SK-N-SH (cell line): ENCODE data around the gene ADAMTS2. TPM values are rescaled to one million over a fixed set of nuclear protein-coding genes. Genes with fewer than 3 reads are reported as not detected.

Source experiments
- CTCF ChIA-PET: fragments of 300-600, 350-600 bp; formaldehyde crosslinking; extraction: SDS; loops from one replicate; lab custom pipeline; 2021; lab: Yijun Ruan, JAX
- POLR2A ChIA-PET: fragments of 350-600 bp; sonication (Branson Sonifier 250); formaldehyde crosslinking; extraction: SDS; loops from one replicate; lab custom pipeline; 2020; ENCODE audit warnings: antibody characterized with exemption, inconsistent platforms; lab: Yijun Ruan, JAX
- DNase-seq: peaks from one replicate; pipeline ENCODE4 v3.0.0; 2012
- H2AFZ ChIP-seq: fragments of 200-600 bp; sonication (generic); 2 replicates; pipeline ENCODE4 v1.8.1; 2016; ENCODE audit warnings: antibody characterized with exemption, mild to moderate bottlenecking, low read depth
- H3F3A ChIP-seq: fragments of 200-600 bp; sonication (generic); replicated peaks from 2 replicates; pipeline ENCODE3; 2016; ENCODE audit warnings: antibody characterized with exemption, mild to moderate bottlenecking; ENCODE audit not compliant: insufficient read depth
- H3K27ac ChIP-seq, 2 experiments: fragments of 200-500 bp in 1 of 2; fragments of 200-600 bp in 1 of 2; sonication (Bioruptor generic) in 1 of 2; sonication (generic), shearing (Covaris generic) in 1 of 2; 2 replicates each; pipeline versions ENCODE4 v1.5.1 to v1.6.1; 2014 to 2016; ENCODE audit warnings: low read depth in 2 of 2, inconsistent platforms in 1 of 2, low read length in 1 of 2, mild to moderate bottlenecking in 1 of 2, mixed read lengths in 1 of 2
- H3K27me3 ChIP-seq: fragments of 200-600 bp; sonication (generic), shearing (Covaris generic); 2 replicates; pipeline ENCODE4 v1.6.1; 2016; ENCODE audit warnings: mixed run types; ENCODE audit not compliant: insufficient read depth
- H3K36me3 ChIP-seq, 2 experiments: fragments of 200-500 bp in 1 of 2; fragments of 200-600 bp in 1 of 2; sonication (Bioruptor generic) in 1 of 2; sonication (generic) in 1 of 2; replicated peaks in 1 of 2; 2 replicates each; pipeline versions ENCODE3 to v1.5.1; 2014 to 2016; ENCODE audit warnings: low read length in 1 of 2, mild to moderate bottlenecking in 1 of 2; ENCODE audit not compliant: insufficient read depth in 2 of 2, control insufficient read depth in 1 of 2
- H3K4me1 ChIP-seq, 2 experiments: fragments of 200-500 bp in 1 of 2; fragments of 200-600 bp in 1 of 2; sonication (Bioruptor generic) in 1 of 2; sonication (generic), shearing (Covaris generic) in 1 of 2; 2 replicates each; pipeline versions ENCODE4 v1.5.1 to v1.6.1; 2014 to 2016; ENCODE audit warnings: low read depth in 1 of 2, low read length in 1 of 2, mixed run types in 1 of 2; ENCODE audit not compliant: insufficient read depth in 2 of 2, control insufficient read depth in 1 of 2
- H3K4me2 ChIP-seq: fragments of 200-600 bp; sonication (generic), shearing (Covaris generic); 2 replicates; pipeline ENCODE4 v1.6.1; 2017; ENCODE audit warnings: mixed run types
- H3K4me3 ChIP-seq, 2 experiments: fragments of 200-500 bp in 1 of 2; fragments of 200-600 bp in 1 of 2; sonication (Bioruptor generic) in 1 of 2; sonication (generic), shearing (Covaris generic) in 1 of 2; 2 replicates each; pipeline versions ENCODE4 v1.5.1 to v1.8.1; 2014 to 2016; ENCODE audit warnings: low read depth in 2 of 2, inconsistent platforms in 1 of 2, low read length in 1 of 2, mild to moderate bottlenecking in 1 of 2, mixed read lengths in 1 of 2, moderate library complexity in 1 of 2
- H3K79me2 ChIP-seq: fragments of 200-600 bp; sonication (generic); 2 replicates; pipeline ENCODE4 v1.8.1; 2017; ENCODE audit warnings: mild to moderate bottlenecking; ENCODE audit not compliant: insufficient read depth
- H3K9ac ChIP-seq: fragments of 200-600 bp; sonication (generic); 2 replicates; pipeline ENCODE4 v1.6.1; 2017; ENCODE audit warnings: mixed run types
- H3K9me2 ChIP-seq: fragments of 200-600 bp; sonication (generic); 2 replicates; pipeline ENCODE4 v1.6.1; 2017; ENCODE audit warnings: mixed run types
- H3K9me3 ChIP-seq: fragments of 200-600 bp; sonication (generic); 2 replicates; pipeline ENCODE4 v1.6.1; 2017; ENCODE audit warnings: mixed run types, mild to moderate bottlenecking, moderate library complexity
- H4K20me1 ChIP-seq: fragments of 200-600 bp; sonication (generic); 2 replicates; pipeline ENCODE4 v1.6.1; 2017; ENCODE audit warnings: mild to moderate bottlenecking, mixed run types; ENCODE audit not compliant: insufficient read depth
- EP300 ChIP-seq, 2 experiments: IDR thresholded peaks; 2 replicates each; pipeline versions ENCODE4 v1.4.0 to v1.6.1; 2012; ENCODE audit warnings: borderline replicate concordance in 1 of 2, low read depth in 1 of 2, low read length in 1 of 2
- EZH2phosphoT487 ChIP-seq: fragments of 200-600 bp; sonication (generic); IDR thresholded peaks from 2 replicates; pipeline ENCODE4 v1.6.1; 2017; ENCODE audit warnings: low read depth, mixed run types, mild to moderate bottlenecking, antibody characterized with exemption, moderate library complexity, borderline replicate concordance
- FOSL2 ChIP-seq: IDR thresholded peaks from 2 replicates; pipeline ENCODE4 v1.4.0; 2012; ENCODE audit warnings: low read depth, mild to moderate bottlenecking, moderate library complexity, borderline replicate concordance
- GATA2 ChIP-seq: sonication (generic); formaldehyde crosslinking; IDR thresholded peaks from 2 replicates; pipeline ENCODE4 v1.5.0; 2020; ENCODE audit warnings: mild to moderate bottlenecking, missing genetic modification reagents
- NFIC ChIP-seq: IDR thresholded peaks from 2 replicates; pipeline ENCODE4 v1.4.0; 2012; ENCODE audit warnings: borderline replicate concordance
- NRF1 ChIP-seq: IDR thresholded peaks from 2 replicates; pipeline ENCODE4 v1.6.1; 2012; ENCODE audit warnings: low read depth, mild to moderate bottlenecking, low read length
- RAD21 ChIP-seq: IDR thresholded peaks from 2 replicates; pipeline ENCODE4 v1.6.1; 2012; ENCODE audit warnings: mild to moderate bottlenecking, low read length
- RCOR1 ChIP-seq: fragments of 150-350 bp; IDR thresholded peaks from 2 replicates; pipeline ENCODE4 v1.6.1; 2017; ENCODE audit warnings: antibody characterized with exemption, low read length
- RXRA ChIP-seq: IDR thresholded peaks from 2 replicates; pipeline ENCODE4 v1.4.0; 2012; ENCODE audit warnings: low read depth, mild to moderate bottlenecking, borderline replicate concordance
- SIN3A ChIP-seq: IDR thresholded peaks from 2 replicates; pipeline ENCODE4 v1.6.1; 2012; ENCODE audit warnings: low read depth, mild to moderate bottlenecking, low read length, moderate library complexity, borderline replicate concordance
- SMC3 ChIP-seq: IDR thresholded peaks from 2 replicates; pipeline ENCODE4 v1.6.1; 2012; ENCODE audit warnings: low read depth, low read length, improper control_type of control experiment
- TCF12 ChIP-seq: IDR thresholded peaks from 2 replicates; pipeline ENCODE4 v1.4.0; 2012
- YY1 ChIP-seq: IDR thresholded peaks from 2 replicates; pipeline ENCODE4 v1.4.0; 2012; ENCODE audit warnings: low read depth, mild to moderate bottlenecking
- WGBS: methylation state at CpG from one replicate; pipeline ENCODE4 v1.1.6; 2017; ENCODE audit warnings: low lambda C conversion rate; 5-methylcytosine and 5-hydroxymethylcytosine counted together
- polyA plus RNA-seq, 3 experiments: library from polyadenylated mRNA; depleted of rRNA; stranded (reverse); fragments of >200 nt; gene quantifications; 2 replicates each; pipeline ENCODE4 v1.2.3, GENCODE V29; 2012
- TF ChIP-seq, protein P1 (sequence below): IDR thresholded peaks from 2 replicates; pipeline ENCODE4 v1.4.0; 2012; ENCODE audit warnings: low read depth, borderline replicate concordance
- TF ChIP-seq, protein P2 (sequence below): fragments of 150-350 bp; IDR thresholded peaks from 2 replicates; pipeline ENCODE4 v1.6.1; 2016; ENCODE audit warnings: mild to moderate bottlenecking, low read depth, low read length
- TF ChIP-seq, protein P3 (sequence below): IDR thresholded peaks from 2 replicates; pipeline ENCODE4 v1.4.0; 2012; ENCODE audit warnings: low read depth
- TF ChIP-seq, protein P4 (sequence below): IDR thresholded peaks from 2 replicates; pipeline ENCODE4; 2012

ADAMTS2 gene
- polyA plus RNA-seq, 1 of the 3 experiments (the other 2 are of a cell fraction): 0.12 TPM

DNA sequence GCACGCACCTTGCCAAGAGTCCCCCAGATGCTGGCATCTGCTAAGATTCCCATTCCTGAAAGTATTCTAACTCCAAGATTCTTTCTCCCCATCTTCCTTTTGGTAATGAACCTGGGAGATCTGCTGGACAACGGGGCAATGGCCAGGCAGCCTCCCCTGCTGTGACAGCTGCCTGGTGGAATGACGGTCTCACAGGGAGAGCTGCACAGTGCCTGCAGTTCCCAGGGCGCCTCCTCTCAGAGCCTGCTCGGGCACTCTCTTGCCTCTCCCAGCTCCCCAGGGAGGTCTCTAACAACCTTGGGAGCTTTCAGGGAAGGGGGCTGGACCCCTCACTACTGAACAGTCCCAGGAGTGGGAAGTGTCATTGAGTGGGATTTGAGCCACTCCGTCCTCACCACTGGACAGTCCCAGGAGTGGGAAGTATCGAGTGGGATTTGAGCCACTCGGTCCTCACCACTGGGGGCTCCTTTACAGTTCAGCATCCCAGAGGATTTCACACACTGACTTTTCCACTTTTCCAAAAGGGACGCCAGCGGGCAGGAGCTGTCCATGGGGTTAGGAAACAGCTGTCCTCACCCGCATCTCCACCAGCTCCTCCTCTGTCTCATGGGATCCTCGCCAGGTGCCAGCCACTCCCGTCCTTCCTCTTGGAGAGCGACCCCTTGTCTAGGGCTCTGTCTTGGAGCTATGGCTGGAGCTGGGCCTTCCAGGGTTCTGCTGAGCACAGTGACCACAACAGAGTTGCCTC, 65.7 kb downstream of the ADAMTS2 start:
- CTCF ChIA-PET: interaction anchor here (1.2 to 1.5 kb wide), 3 partner anchors 52 to 214 kb away, joined by 5 to 6 read pairs (median 5); no protein-coding TSS in a partner anchor
- WGBS: 48% methylated on average over 13 of the region's 14 CpGs
- no peaks in the 10 kb centered on the region for H3F3A ChIP-seq

DNA sequence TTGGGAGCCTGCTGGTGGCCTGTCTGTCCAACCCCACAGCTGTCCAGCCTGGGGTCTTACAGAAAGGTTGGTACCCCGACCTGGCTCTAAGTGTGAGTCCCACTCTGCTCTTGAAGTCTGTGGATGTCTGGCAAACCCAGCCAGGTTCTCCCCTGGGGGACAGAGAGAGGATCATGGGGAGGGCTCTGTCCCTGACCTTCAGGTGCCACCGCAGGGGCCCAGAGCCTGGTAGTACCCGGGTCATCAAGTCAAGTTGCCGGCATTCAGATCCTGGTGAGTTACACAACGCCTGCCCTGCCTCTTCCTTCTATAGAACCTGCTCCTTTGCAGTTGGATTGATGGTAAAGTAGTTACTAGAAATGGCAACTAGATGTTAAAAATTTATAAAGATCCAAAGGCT, 66.7 kb downstream of the ADAMTS2 start:
- peak overlapping the region in 1 of 2 experiments; percentile 82; a peak in 2 of 4 replicates for H3K27ac ChIP-seq

More for the DNA sequence above, 65.7 kb downstream of the ADAMTS2 start:
- Histone ChIP-seq H3K9ac (no peak overlapping the region), H3K79me2 (no peaks in the 10 kb centered on the region), H3K4me1 (peaks cover 0 to 63% of the 10 kb centered on the region in 2 experiments; a peak in 1 of 4 replicates), H3K36me3 (no peaks in the 10 kb centered on the region), H3K4me3 (no peak overlapping the region), H3K27me3 (no peaks in the 10 kb centered on the region), H3K4me2 (no peak overlapping the region), H3K27ac (peak overlapping the region in 1 of 2 experiments; percentile 82; a peak in 2 of 4 replicates), H2AFZ (no peak overlapping the region), H4K20me1 (no peaks in the 10 kb centered on the region), H3K9me2 (no peaks in the 10 kb centered on the region), H3K9me3 (peaks cover 2% of the 10 kb centered on the region)
- TF ChIP-seq, protein P1, sequence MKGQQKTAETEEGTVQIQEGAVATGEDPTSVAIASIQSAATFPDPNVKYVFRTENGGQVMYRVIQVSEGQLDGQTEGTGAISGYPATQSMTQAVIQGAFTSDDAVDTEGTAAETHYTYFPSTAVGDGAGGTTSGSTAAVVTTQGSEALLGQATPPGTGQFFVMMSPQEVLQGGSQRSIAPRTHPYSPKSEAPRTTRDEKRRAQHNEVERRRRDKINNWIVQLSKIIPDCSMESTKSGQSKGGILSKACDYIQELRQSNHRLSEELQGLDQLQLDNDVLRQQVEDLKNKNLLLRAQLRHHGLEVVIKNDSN: no peak
- TF ChIP-seq, protein P2, sequence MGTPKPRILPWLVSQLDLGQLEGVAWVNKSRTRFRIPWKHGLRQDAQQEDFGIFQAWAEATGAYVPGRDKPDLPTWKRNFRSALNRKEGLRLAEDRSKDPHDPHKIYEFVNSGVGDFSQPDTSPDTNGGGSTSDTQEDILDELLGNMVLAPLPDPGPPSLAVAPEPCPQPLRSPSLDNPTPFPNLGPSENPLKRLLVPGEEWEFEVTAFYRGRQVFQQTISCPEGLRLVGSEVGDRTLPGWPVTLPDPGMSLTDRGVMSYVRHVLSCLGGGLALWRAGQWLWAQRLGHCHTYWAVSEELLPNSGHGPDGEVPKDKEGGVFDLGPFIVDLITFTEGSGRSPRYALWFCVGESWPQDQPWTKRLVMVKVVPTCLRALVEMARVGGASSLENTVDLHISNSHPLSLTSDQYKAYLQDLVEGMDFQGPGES: no peak
- no peak for DNase-seq
- POLR2A ChIA-PET: interaction anchor here (0.5 kb wide), 1 partner anchor 123 kb away, joined by 3 read pairs; no protein-coding TSS in a partner anchor

More for the DNA sequence above, 66.7 kb downstream of the ADAMTS2 start:
- Histone ChIP-seq H3K4me1 (peaks cover 0 to 66% of the 10 kb centered on the region in 2 experiments; a peak in 1 of 4 replicates), H3F3A (no peaks in the 10 kb centered on the region), H2AFZ (no peak overlapping the region), H3K36me3 (no peaks in the 10 kb centered on the region), H3K27me3 (no peaks in the 10 kb centered on the region), H4K20me1 (no peaks in the 10 kb centered on the region), H3K9me3 (peaks cover 2% of the 10 kb centered on the region), H3K4me2 (no peak overlapping the region), H3K9me2 (no peaks in the 10 kb centered on the region), H3K9ac (no peak overlapping the region), H3K79me2 (no peaks in the 10 kb centered on the region), H3K4me3 (no peak overlapping the region)
- no peak for DNase-seq
- CTCF ChIA-PET: interaction anchor here (1.0 to 1.4 kb wide), 3 partner anchors 8 to 112 kb away, joined by 3 to 5 read pairs (median 4); no protein-coding TSS in a partner anchor
- POLR2A ChIA-PET: no interaction called here
- TF ChIP-seq GATA2 (CRISPR knock-in tag) (no peak), RXRA (no peak), YY1 (no peak), EP300 (IDR thresholded peaks at IDR 0.05; ENCODE audit: borderline replicate concordance in 1 of 2, low read depth in 1 of 2, low read length in 1 of 2) (no peak), RCOR1 (no peak), FOSL2 (no peak), TCF12 (no peak), SMC3 (no peak), RAD21 (no peak), EZH2phosphoT487 (no peak), NFIC (no peak), NRF1 (no peak), SIN3A (no peak)
- TF ChIP-seq, protein P2: no peak
- TF ChIP-seq, protein P3, sequence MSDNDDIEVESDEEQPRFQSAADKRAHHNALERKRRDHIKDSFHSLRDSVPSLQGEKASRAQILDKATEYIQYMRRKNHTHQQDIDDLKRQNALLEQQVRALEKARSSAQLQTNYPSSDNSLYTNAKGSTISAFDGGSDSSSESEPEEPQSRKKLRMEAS: no peak
- TF ChIP-seq, protein P4, sequence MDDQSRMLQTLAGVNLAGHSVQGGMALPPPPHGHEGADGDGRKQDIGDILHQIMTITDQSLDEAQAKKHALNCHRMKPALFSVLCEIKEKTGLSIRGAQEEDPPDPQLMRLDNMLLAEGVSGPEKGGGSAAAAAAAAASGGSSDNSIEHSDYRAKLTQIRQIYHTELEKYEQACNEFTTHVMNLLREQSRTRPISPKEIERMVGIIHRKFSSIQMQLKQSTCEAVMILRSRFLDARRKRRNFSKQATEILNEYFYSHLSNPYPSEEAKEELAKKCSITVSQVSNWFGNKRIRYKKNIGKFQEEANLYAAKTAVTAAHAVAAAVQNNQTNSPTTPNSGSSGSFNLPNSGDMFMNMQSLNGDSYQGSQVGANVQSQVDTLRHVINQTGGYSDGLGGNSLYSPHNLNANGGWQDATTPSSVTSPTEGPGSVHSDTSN: no peak
- WGBS: 30% methylated on average over 4 of the region's 5 CpGs
